ENCODE measurements around the gene OPHN1. TPM values are rescaled to one million over a fixed set of nuclear protein-coding genes. Genes with fewer than 3 reads are reported as not detected.
"Not testable (repeated sequence)": the region's sequence is repeated elsewhere in the genome, so short reads cannot be mapped to it uniquely, and the experiment has no call there.

Gene OPHN1
- total RNA-seq, 2 experiments from 2014 or later = not detected

- intact Hi-C loops (cut with micrococcal nuclease) = no loop called here
- Mint-ChIP-seq H3K27me3 (ENCODE audit: low read depth) (no peaks in the 10 kb centered on the region), H3K4me1 (ENCODE audit: low read depth) (no peaks in the 10 kb centered on the region), H3K27ac (no peak overlapping the region), H3K4me3 (no peak overlapping the region), H3K36me3 (ENCODE audit: low read depth) (no peaks in the 10 kb centered on the region), H3K9me3 (no peaks in the 10 kb centered on the region)
- CTCF ChIA-PET = no interaction called here
- DNase-seq = no peak
Observed at GRCh38 chrX:68112321-68112720, 321.0 kb downstream of the OPHN1 start.

GRCh38 chrX:68109162-68109561 is 324.1 kb downstream of the OPHN1 start:
- CTCF ChIA-PET = no interaction called here
- H3K9me3 Mint-ChIP-seq = peaks cover 2% of the 10 kb centered on the region
- no peaks in the 10 kb centered on the region for H3K36me3 Mint-ChIP-seq (ENCODE audit: low read depth)

DNA sequence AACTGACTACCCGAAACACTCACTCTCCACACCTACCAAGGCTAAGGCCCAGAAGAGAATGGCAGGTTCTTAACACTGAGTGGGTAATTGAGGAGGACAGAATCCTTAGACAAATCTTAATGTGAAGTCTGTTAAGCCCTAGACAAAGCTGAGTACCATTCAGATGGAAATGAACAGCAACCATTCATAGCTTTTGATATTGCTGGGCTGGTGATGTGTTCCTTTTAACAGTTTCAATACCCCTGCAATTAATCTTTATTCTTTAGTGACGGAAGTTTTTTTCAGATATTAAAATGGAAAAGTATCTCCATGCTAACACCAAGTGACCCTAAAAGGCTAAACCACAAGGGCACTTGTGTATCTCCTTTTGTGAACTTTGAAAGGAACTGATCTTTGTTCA is 334.9 kb downstream of the OPHN1 start:
- intact Hi-C loops (cut with micrococcal nuclease) = no loop called here
- CTCF ChIA-PET = no interaction called here
- H3K27ac Mint-ChIP-seq = no peak overlapping the region
- no peaks in the 10 kb centered on the region for H3K36me3 Mint-ChIP-seq (ENCODE audit: low read depth)
- DNase-seq = no peak
- no peaks in the 10 kb centered on the region for H3K9me3 Mint-ChIP-seq
- no peaks in the 10 kb centered on the region for H3K4me1 Mint-ChIP-seq (ENCODE audit: low read depth)
- no peak overlapping the region for H3K4me3 Mint-ChIP-seq
- no peaks in the 10 kb centered on the region for H3K27me3 Mint-ChIP-seq (ENCODE audit: low read depth)

More at GRCh38 chrX:68109162-68109561, 324.1 kb downstream of the OPHN1 start:
- intact Hi-C loops (cut with micrococcal nuclease) = no loop called here
- no peaks in the 10 kb centered on the region for H3K4me1 Mint-ChIP-seq (ENCODE audit: low read depth)
- no peak overlapping the region for H3K4me3 Mint-ChIP-seq
- DNase-seq = no peak
- no peaks in the 10 kb centered on the region for H3K27me3 Mint-ChIP-seq (ENCODE audit: low read depth)
- H3K27ac Mint-ChIP-seq = no peak overlapping the region

GRCh38 chrX:68090266-68090665 is 343.0 kb downstream of the OPHN1 start:
- intact Hi-C loops (cut with micrococcal nuclease) = no loop called here
- CTCF ChIA-PET = no interaction called here
- H3K36me3 Mint-ChIP-seq (ENCODE audit: low read depth) = no peaks in the 10 kb centered on the region
- no peak overlapping the region for H3K4me3 Mint-ChIP-seq
- no peak for DNase-seq
- no peaks in the 10 kb centered on the region for H3K4me1 Mint-ChIP-seq (ENCODE audit: low read depth)
- no peaks in the 10 kb centered on the region for H3K27me3 Mint-ChIP-seq (ENCODE audit: low read depth)
- H3K9me3 Mint-ChIP-seq = no peaks in the 10 kb centered on the region
- H3K27ac Mint-ChIP-seq = no peak overlapping the region

DNA sequence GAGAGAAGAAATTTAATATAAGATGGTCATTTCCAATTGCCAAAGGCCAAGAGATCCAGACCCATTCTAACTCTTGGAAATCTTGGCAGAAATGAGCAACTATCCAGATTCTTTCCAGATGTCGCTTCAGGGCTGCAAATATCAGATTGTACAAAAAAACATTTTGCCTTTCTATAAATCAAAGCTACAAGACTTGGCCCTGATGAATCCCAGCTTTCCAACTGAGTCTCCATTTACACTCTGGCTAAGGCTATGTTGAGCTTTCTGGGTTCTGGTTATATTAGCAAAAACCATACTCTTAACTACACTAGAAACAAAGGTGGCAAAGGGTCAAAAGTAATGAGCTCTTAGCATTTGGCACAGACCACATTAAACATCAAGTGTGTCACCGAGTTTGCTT is 345.8 kb downstream of the OPHN1 start:
- no peaks in the 10 kb centered on the region for H3K4me1 Mint-ChIP-seq (ENCODE audit: low read depth)
- no peaks in the 10 kb centered on the region for H3K36me3 Mint-ChIP-seq (ENCODE audit: low read depth)
- no peaks in the 10 kb centered on the region for H3K27me3 Mint-ChIP-seq (ENCODE audit: low read depth)
- CTCF ChIA-PET = no interaction called here
- H3K27ac Mint-ChIP-seq = no peak overlapping the region
- DNase-seq = no peak
- intact Hi-C loops (cut with micrococcal nuclease) = no loop called here
- H3K4me3 Mint-ChIP-seq = no peak overlapping the region
- H3K9me3 Mint-ChIP-seq = no peaks in the 10 kb centered on the region

- Mint-ChIP-seq H3K27me3 (ENCODE audit: low read depth) (no peaks in the 10 kb centered on the region), H3K4me1 (ENCODE audit: low read depth) (no peaks in the 10 kb centered on the region), H3K36me3 (ENCODE audit: low read depth) (no peaks in the 10 kb centered on the region), H3K9me3 (no peaks in the 10 kb centered on the region), H3K4me3 (no peak overlapping the region), H3K27ac (no peak overlapping the region)
- intact Hi-C loops (cut with micrococcal nuclease) = no loop called here
- CTCF ChIA-PET = no interaction called here
- no peak for DNase-seq
Observed at GRCh38 chrX:68086709-68087108, 346.6 kb downstream of the OPHN1 start.

DNA sequence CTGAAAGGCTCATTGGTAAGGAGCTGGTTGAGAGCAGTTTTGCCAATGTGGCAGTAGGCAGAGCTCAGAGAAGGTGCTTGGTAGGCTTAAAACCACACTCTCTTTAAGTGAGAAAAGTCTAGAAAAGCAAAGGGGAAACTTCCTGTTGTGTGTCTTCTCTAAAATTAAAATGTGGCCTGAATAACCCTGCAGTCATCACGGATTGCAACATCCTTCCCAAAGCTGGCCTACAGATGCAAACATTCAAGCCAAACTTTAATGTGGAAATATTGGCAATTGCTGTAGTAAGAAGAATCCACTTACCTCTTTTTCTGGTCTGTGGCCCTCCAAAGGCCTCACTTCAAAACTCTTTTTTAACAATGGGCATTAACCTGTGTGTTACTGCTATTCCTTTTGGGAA is 348.5 kb downstream of the OPHN1 start:
- no peaks in the 10 kb centered on the region for H3K27me3 Mint-ChIP-seq (ENCODE audit: low read depth)
- CTCF ChIA-PET = no interaction called here

GRCh38 chrX:68083510-68083909 is 349.8 kb downstream of the OPHN1 start:
- H3K36me3 Mint-ChIP-seq (ENCODE audit: low read depth) = no peaks in the 10 kb centered on the region
- intact Hi-C loops (cut with micrococcal nuclease) = no loop called here
- DNase-seq = no peak
- H3K4me3 Mint-ChIP-seq = no peak overlapping the region
- no peaks in the 10 kb centered on the region for H3K9me3 Mint-ChIP-seq
- H3K4me1 Mint-ChIP-seq (ENCODE audit: low read depth) = no peaks in the 10 kb centered on the region
- CTCF ChIA-PET = no interaction called here
- no peaks in the 10 kb centered on the region for H3K27me3 Mint-ChIP-seq (ENCODE audit: low read depth)
- H3K27ac Mint-ChIP-seq = no peak overlapping the region

More for the DNA sequence above, 348.5 kb downstream of the OPHN1 start:
- H3K9me3 Mint-ChIP-seq = no peaks in the 10 kb centered on the region
- intact Hi-C loops (cut with micrococcal nuclease) = no loop called here
- no peak for DNase-seq
- H3K4me1 Mint-ChIP-seq (ENCODE audit: low read depth) = no peaks in the 10 kb centered on the region
- H3K27ac Mint-ChIP-seq = no peak overlapping the region
- H3K36me3 Mint-ChIP-seq (ENCODE audit: low read depth) = no peaks in the 10 kb centered on the region
- H3K4me3 Mint-ChIP-seq = no peak overlapping the region

GRCh38 chrX:68079961-68080360 is 353.3 kb downstream of the OPHN1 start:
- H3K27ac Mint-ChIP-seq = no peak overlapping the region
- no peaks in the 10 kb centered on the region for H3K27me3 Mint-ChIP-seq (ENCODE audit: low read depth)
- H3K36me3 Mint-ChIP-seq (ENCODE audit: low read depth) = no peaks in the 10 kb centered on the region
- DNase-seq = no peak
- intact Hi-C loops (cut with micrococcal nuclease) = no loop called here
- no peak overlapping the region for H3K4me3 Mint-ChIP-seq
- CTCF ChIA-PET = no interaction called here
- no peaks in the 10 kb centered on the region for H3K4me1 Mint-ChIP-seq (ENCODE audit: low read depth)
- no peaks in the 10 kb centered on the region for H3K9me3 Mint-ChIP-seq

DNA sequence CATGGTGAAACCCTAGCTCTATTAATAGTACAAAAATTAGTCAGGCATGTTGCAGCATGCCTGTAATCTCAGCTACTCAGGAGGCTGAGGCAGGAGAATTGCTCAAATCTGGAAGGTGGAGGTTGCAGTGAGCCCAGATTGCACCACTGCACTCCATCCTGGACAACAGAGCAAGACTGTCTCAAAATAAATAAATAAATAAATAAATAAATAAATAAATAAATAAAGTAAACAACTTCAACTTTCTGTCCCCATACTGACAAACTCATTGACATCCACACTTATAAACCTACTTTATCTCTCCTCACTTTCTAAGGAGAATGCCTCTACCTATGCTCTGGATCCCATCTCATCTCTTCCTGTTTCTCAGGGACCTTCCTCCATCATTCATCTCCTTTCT is 354.5 kb downstream of the OPHN1 start:
- H3K4me3 Mint-ChIP-seq; CTCF ChIA-PET; H3K27ac Mint-ChIP-seq; intact Hi-C loops (cut with micrococcal nuclease); H3K36me3 Mint-ChIP-seq (ENCODE audit: low read depth); H3K27me3 Mint-ChIP-seq (ENCODE audit: low read depth); H3K4me1 Mint-ChIP-seq (ENCODE audit: low read depth); DNase-seq; H3K9me3 Mint-ChIP-seq: not testable (repeated sequence)

DNA sequence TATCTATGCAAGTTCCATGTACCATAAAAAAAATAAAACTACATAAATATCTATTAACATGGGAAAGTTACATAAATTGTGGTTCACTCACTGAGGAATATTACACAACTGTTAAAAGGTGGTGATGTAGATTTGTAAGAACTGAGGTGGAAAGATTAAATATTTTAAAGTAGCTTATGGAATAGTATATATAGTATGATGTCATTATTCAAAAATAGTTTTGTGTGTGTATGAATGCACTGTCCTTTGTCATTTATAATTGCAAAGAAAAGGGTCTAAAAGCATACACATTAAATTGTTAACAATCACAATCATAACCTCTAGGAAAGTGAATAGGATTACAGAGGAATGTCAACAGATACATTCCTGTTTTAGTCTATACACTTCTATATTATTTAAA is 355.9 kb downstream of the OPHN1 start:
- DNase-seq = no peak
- Mint-ChIP-seq H3K27ac (no peak overlapping the region), H3K36me3 (ENCODE audit: low read depth) (no peaks in the 10 kb centered on the region), H3K4me1 (ENCODE audit: low read depth) (no peaks in the 10 kb centered on the region), H3K4me3 (no peak overlapping the region), H3K27me3 (ENCODE audit: low read depth) (no peaks in the 10 kb centered on the region), H3K9me3 (no peaks in the 10 kb centered on the region)
- intact Hi-C loops (cut with micrococcal nuclease) = no loop called here
- CTCF ChIA-PET = no interaction called here

- H3K9me3 Mint-ChIP-seq = no peaks in the 10 kb centered on the region
- CTCF ChIA-PET = no interaction called here
- no peak for DNase-seq
- H3K4me1 Mint-ChIP-seq (ENCODE audit: low read depth) = no peaks in the 10 kb centered on the region
- H3K4me3 Mint-ChIP-seq = no peak overlapping the region
- no peaks in the 10 kb centered on the region for H3K27me3 Mint-ChIP-seq (ENCODE audit: low read depth)
- no peaks in the 10 kb centered on the region for H3K36me3 Mint-ChIP-seq (ENCODE audit: low read depth)
- H3K27ac Mint-ChIP-seq = no peak overlapping the region
- intact Hi-C loops (cut with micrococcal nuclease) = no loop called here
Observed at GRCh38 chrX:68072041-68072440, 361.3 kb downstream of the OPHN1 start.

- CTCF ChIA-PET; H3K4me3 Mint-ChIP-seq; H3K9me3 Mint-ChIP-seq; H3K36me3 Mint-ChIP-seq (ENCODE audit: low read depth); intact Hi-C loops (cut with micrococcal nuclease); H3K27me3 Mint-ChIP-seq (ENCODE audit: low read depth); H3K4me1 Mint-ChIP-seq (ENCODE audit: low read depth); H3K27ac Mint-ChIP-seq; DNase-seq: not testable (repeated sequence)
Observed at GRCh38 chrX:68070119-68070518, 363.2 kb downstream of the OPHN1 start.

DNA sequence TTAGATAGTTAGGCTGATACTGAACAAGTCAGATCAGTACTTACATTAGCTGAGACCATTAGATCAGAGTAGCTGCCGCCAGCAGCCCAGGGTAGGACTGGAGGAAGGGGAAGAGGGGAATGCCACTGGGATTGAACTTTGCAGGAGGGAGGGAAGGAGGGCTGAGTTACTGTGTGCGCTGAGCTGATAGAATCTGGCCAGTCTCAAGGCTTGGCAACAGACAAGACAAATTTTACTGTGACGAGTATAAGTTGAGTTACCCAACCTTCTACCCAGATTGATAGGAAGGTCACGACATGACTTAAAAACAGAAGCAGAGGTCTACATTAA is 372.1 kb downstream of the OPHN1 start:
- no peak overlapping the region for H3K27ac Mint-ChIP-seq
- intact Hi-C loops (cut with micrococcal nuclease) = no loop called here
- CTCF ChIA-PET = no interaction called here
- H3K4me3 Mint-ChIP-seq = no peak overlapping the region
- no peaks in the 10 kb centered on the region for H3K27me3 Mint-ChIP-seq (ENCODE audit: low read depth)
- H3K4me1 Mint-ChIP-seq (ENCODE audit: low read depth) = no peaks in the 10 kb centered on the region
- H3K36me3 Mint-ChIP-seq (ENCODE audit: low read depth) = no peaks in the 10 kb centered on the region
- no peaks in the 10 kb centered on the region for H3K9me3 Mint-ChIP-seq
- no peak for DNase-seq

All from activated naive CD4-positive, alpha-beta T cell treated with anti-CD3 and anti-CD28 coated beads for 36 hours (primary cell).